Measurements from ENCODE around the gene FGG.

GRCh38 chr4:154589296-154590197 lies 22.9 kb downstream of the FGG start:
- TF ChIP-seq CTCF (conservative IDR thresholded peaks at IDR 0.05), result no peak
- TF ChIP-seq ZFX (IDR thresholded peaks at IDR 0.05), result no peak

Measured in C4-2B (cell line).